ENCODE results near the gene RGS3.

GRCh38 chr9:113593682-113594281 is 130.3 kb downstream of the RGS3 start:
- TF ChIP-seq, protein P1, sequence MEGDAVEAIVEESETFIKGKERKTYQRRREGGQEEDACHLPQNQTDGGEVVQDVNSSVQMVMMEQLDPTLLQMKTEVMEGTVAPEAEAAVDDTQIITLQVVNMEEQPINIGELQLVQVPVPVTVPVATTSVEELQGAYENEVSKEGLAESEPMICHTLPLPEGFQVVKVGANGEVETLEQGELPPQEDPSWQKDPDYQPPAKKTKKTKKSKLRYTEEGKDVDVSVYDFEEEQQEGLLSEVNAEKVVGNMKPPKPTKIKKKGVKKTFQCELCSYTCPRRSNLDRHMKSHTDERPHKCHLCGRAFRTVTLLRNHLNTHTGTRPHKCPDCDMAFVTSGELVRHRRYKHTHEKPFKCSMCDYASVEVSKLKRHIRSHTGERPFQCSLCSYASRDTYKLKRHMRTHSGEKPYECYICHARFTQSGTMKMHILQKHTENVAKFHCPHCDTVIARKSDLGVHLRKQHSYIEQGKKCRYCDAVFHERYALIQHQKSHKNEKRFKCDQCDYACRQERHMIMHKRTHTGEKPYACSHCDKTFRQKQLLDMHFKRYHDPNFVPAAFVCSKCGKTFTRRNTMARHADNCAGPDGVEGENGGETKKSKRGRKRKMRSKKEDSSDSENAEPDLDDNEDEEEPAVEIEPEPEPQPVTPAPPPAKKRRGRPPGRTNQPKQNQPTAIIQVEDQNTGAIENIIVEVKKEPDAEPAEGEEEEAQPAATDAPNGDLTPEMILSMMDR (IDR thresholded peaks at IDR 0.05), result peak in 1 of 4 experiments; percentile 6
- TF ChIP-seq POLR2A (IDR thresholded peaks at IDR 0.05), result peak; percentile 82 to 90
